ENCODE data around the gene GRIK2.

DNA sequence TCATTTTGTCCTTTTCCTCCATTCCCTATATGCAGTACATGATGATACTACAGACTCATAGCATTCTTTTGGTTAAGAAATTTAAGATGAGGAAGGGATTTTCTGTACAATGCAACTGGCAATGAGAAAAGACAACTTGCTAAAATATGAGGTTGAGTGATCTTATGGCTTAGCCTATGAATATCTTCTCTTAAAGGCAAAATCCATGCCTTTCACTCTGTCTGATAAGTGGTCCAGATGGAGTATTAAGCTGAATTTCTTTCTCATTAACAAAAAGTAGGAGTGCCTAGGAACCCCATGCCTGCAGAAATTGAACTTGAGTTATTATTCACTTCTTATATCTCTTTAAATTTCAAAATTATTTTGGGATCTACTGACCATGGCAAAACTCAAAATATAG is 135.3 kb downstream of the GRIK2 start:
- no peak for TF ChIP-seq TAF1 (IDR thresholded peaks at IDR 0.05; ENCODE audit: borderline replicate concordance, low read depth, low read length)
- no peak for TF ChIP-seq POLR2A (IDR thresholded peaks at IDR 0.05; ENCODE audit: low read depth, low read length)

Measured in GM12892 (cell line).